Measurements from ENCODE around the gene MRPL33.

DNA sequence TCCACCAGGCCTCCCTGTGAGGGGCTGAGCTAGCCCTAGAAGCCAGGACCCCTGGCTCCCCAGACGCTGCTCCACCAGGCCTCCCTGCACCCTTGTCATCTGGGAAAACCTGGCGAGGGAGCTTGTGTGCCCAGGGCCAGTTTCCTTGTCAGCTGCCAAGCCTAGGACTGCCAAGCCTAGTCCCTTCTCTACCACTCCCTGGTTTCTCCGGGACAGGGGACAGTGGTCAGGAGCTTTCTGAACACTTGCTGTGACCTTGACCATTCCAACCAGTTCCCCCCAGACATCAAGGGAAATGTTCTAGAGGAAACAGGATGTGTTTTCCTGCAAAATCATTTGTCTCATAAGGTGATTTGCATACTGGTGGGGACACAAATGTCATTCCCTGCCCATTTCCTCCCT is 41.3 kb upstream of the MRPL33 start:
- TF ChIP-seq EZH2phosphoT487 (IDR thresholded peaks at IDR 0.05; ENCODE audit: unreplicated experiment) (no peak), POLR2AphosphoS5 (IDR thresholded peaks at IDR 0.05; ENCODE audit: low read depth) (no peak), EZH2 (IDR thresholded peaks at IDR 0.05; ENCODE audit: low read depth, unreplicated experiment) (no peak), NANOG (IDR thresholded peaks at IDR 0.05; ENCODE audit: borderline replicate concordance) (no peak), CREB1 (CRISPR knock-in tag; IDR thresholded peaks at IDR 0.05; ENCODE audit: low read depth) (no peak)
- TF ChIP-seq, protein P1, sequence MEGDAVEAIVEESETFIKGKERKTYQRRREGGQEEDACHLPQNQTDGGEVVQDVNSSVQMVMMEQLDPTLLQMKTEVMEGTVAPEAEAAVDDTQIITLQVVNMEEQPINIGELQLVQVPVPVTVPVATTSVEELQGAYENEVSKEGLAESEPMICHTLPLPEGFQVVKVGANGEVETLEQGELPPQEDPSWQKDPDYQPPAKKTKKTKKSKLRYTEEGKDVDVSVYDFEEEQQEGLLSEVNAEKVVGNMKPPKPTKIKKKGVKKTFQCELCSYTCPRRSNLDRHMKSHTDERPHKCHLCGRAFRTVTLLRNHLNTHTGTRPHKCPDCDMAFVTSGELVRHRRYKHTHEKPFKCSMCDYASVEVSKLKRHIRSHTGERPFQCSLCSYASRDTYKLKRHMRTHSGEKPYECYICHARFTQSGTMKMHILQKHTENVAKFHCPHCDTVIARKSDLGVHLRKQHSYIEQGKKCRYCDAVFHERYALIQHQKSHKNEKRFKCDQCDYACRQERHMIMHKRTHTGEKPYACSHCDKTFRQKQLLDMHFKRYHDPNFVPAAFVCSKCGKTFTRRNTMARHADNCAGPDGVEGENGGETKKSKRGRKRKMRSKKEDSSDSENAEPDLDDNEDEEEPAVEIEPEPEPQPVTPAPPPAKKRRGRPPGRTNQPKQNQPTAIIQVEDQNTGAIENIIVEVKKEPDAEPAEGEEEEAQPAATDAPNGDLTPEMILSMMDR (conservative IDR thresholded peaks at IDR 0.05; ENCODE audit: low read depth in 2 of 2): no peak
- TF ChIP-seq, protein P2, sequence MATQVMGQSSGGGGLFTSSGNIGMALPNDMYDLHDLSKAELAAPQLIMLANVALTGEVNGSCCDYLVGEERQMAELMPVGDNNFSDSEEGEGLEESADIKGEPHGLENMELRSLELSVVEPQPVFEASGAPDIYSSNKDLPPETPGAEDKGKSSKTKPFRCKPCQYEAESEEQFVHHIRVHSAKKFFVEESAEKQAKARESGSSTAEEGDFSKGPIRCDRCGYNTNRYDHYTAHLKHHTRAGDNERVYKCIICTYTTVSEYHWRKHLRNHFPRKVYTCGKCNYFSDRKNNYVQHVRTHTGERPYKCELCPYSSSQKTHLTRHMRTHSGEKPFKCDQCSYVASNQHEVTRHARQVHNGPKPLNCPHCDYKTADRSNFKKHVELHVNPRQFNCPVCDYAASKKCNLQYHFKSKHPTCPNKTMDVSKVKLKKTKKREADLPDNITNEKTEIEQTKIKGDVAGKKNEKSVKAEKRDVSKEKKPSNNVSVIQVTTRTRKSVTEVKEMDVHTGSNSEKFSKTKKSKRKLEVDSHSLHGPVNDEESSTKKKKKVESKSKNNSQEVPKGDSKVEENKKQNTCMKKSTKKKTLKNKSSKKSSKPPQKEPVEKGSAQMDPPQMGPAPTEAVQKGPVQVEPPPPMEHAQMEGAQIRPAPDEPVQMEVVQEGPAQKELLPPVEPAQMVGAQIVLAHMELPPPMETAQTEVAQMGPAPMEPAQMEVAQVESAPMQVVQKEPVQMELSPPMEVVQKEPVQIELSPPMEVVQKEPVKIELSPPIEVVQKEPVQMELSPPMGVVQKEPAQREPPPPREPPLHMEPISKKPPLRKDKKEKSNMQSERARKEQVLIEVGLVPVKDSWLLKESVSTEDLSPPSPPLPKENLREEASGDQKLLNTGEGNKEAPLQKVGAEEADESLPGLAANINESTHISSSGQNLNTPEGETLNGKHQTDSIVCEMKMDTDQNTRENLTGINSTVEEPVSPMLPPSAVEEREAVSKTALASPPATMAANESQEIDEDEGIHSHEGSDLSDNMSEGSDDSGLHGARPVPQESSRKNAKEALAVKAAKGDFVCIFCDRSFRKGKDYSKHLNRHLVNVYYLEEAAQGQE (IDR thresholded peaks at IDR 0.05; ENCODE audit: unreplicated experiment): no peak
- TF ChIP-seq, protein P3, sequence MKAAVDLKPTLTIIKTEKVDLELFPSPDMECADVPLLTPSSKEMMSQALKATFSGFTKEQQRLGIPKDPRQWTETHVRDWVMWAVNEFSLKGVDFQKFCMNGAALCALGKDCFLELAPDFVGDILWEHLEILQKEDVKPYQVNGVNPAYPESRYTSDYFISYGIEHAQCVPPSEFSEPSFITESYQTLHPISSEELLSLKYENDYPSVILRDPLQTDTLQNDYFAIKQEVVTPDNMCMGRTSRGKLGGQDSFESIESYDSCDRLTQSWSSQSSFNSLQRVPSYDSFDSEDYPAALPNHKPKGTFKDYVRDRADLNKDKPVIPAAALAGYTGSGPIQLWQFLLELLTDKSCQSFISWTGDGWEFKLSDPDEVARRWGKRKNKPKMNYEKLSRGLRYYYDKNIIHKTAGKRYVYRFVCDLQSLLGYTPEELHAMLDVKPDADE (IDR thresholded peaks at IDR 0.05): no peak
